PC-3 (cell line): Measurements from ENCODE around the gene SLC13A4. TPM values are rescaled to one million over a fixed set of nuclear protein-coding genes. Genes with fewer than 3 reads are reported as not detected.

Source experiments
- ATAC-seq: fragments of 200-7000 bp; cut with Tn5 transposase; 2 replicates; pipeline ENCODE4 v1.9.1; 2020; ENCODE audit warnings: mild to moderate bottlenecking, moderate library complexity
- BruUV-seq: library from RNA; stranded (reverse); fragments of 400-500 nt; replicated peaks from 2 replicates; lab custom pipeline; 2021; lab: Mats Ljungman, UMichigan
- CTCF ChIA-PET: fragments of 300-600 bp; sonication (Branson Sonifier 250); formaldehyde crosslinking; loops from one replicate; lab custom pipeline; 2022; ENCODE audit warnings: antibody characterized with exemption; lab: Charles Lee
- POLR2A ChIA-PET: fragments of 300-600 bp; sonication (Branson Sonifier 250); formaldehyde crosslinking; loops from one replicate; lab custom pipeline; 2022; ENCODE audit warnings: antibody characterized with exemption; ENCODE audit not compliant: unreplicated experiment; lab: Charles Lee
- DNase-seq: peaks from one replicate; pipeline ENCODE4 v3.0.0-alpha.2; 2015
- H2AFZ ChIP-seq: fragments of 300-600 bp; sonication (generic); 2 replicates; pipeline ENCODE4 v1.6.0; 2016; ENCODE audit warnings: antibody characterized with exemption, low read length
- H3F3A ChIP-seq: fragments of 300-600 bp; sonication (generic); one replicate; pipeline ENCODE4 v1.6.0; 2017; ENCODE audit warnings: antibody characterized with exemption, low read length, control low read depth, mild to moderate bottlenecking; ENCODE audit not compliant: unreplicated experiment
- H3K27ac ChIP-seq: fragments of 300-600 bp; sonication (generic); 2 replicates; pipeline ENCODE4 v1.5.1; 2016; ENCODE audit warnings: mild to moderate bottlenecking, low read length
- H3K27me3 ChIP-seq: fragments of 300-600 bp; sonication (generic); 2 replicates; pipeline ENCODE4 v1.6.1; 2016; ENCODE audit warnings: low read length, mixed read lengths
- H3K36me3 ChIP-seq: fragments of 300-600 bp; sonication (generic); 2 replicates; pipeline ENCODE4 v1.6.1; 2016; ENCODE audit warnings: low read depth, mixed run types, low read length, mixed read lengths
- H3K4me1 ChIP-seq: fragments of 300-600 bp; sonication (generic); 2 replicates; pipeline ENCODE4 v1.5.1; 2016; ENCODE audit warnings: low read length; ENCODE audit not compliant: insufficient read depth
- H3K4me2 ChIP-seq: fragments of 300-600 bp; sonication (generic); 2 replicates; pipeline ENCODE4 v1.6.0; 2016; ENCODE audit warnings: low read length
- H3K4me3 ChIP-seq: fragments of 300-600 bp; sonication (generic); 2 replicates; pipeline ENCODE4 v1.5.1; 2016; ENCODE audit warnings: mild to moderate bottlenecking, low read length, mixed read lengths
- H3K79me2 ChIP-seq: fragments of 300-600 bp; sonication (generic); 2 replicates; pipeline ENCODE4 v1.6.1; 2017; ENCODE audit warnings: low read length, mixed read lengths
- H3K9ac ChIP-seq: fragments of 300-600 bp; sonication (generic); 2 replicates; pipeline ENCODE4 v1.6.0; 2016; ENCODE audit warnings: mild to moderate bottlenecking, low read length
- H3K9me2 ChIP-seq: fragments of 300-600 bp; sonication (generic); replicated peaks from 2 replicates; pipeline ENCODE4 v1.6.1; 2016; ENCODE audit warnings: mixed run types, low read length, mixed read lengths
- H3K9me3 ChIP-seq: fragments of 300-600 bp; sonication (generic); 2 replicates; pipeline ENCODE4 v1.6.1; 2016; ENCODE audit warnings: low read length, mixed read lengths
- H4K20me1 ChIP-seq: fragments of 300-600 bp; sonication (generic); 2 replicates; pipeline ENCODE4 v1.6.1; 2016; ENCODE audit warnings: low read length, mixed read lengths
- EZH2 ChIP-seq: fragments of 300-600 bp; sonication (generic); IDR thresholded peaks from one replicate; pipeline ENCODE4 v1.6.1; 2017; ENCODE audit warnings: antibody characterized with exemption, mild to moderate bottlenecking, low read length; ENCODE audit not compliant: unreplicated experiment
- EZH2phosphoT487 ChIP-seq: fragments of 300-600 bp; sonication (generic); IDR thresholded peaks from 2 replicates; pipeline ENCODE4 v1.6.1; 2018; ENCODE audit warnings: mild to moderate bottlenecking, antibody characterized with exemption, low read length, borderline replicate concordance
- intact Hi-C: fragments of 100-400 bp; cut with micrococcal nuclease; formaldehyde crosslinking; loops from 2 replicates; pipeline ENCODE4 v1.9.0; 2023
- total RNA-seq: library from RNA; depleted of rRNA; stranded (reverse); fragments of >200 nt; gene quantifications from 2 replicates; pipeline ENCODE4 v1.2.3, GENCODE V29; 2014
- TF ChIP-seq, protein P1 (sequence below): fragments of 300-600 bp; sonication (generic); conservative IDR thresholded peaks from 2 replicates; pipeline ENCODE4 v1.5.1; 2017; ENCODE audit warnings: antibody characterized with exemption, low read depth, mild to moderate bottlenecking, low read length

The SLC13A4 gene
- total RNA-seq, 1 experiment from 2014 or later, result not detected

DNA sequence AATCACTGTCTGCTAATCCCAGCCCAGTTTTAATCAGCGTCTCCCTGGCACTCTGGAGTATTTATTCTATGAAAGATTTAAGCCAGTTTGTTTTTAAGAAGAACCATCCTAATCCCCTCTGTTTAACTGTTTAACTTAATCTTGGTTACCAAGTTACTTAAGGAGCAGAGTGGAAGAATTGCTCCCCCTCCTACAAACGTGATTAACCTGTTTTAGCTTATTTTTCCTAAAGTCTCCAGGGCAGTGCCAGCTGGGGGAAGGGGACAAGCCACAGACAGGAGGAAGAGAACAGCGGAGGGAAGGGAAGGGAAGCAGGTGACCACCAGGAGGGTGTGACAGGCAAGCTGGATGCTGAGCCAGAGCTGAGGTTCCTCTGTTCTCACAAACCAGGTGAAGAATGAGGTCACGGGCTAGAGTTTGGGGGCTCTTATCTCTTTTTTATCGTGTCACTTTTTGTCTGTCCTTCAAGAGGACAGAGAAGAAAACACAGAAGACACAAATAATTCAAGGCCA is 1.7 kb downstream of the SLC13A4 start:
- Histone ChIP-seq H4K20me1 (no peaks in the 10 kb centered on the region), H3K4me3 (no peak overlapping the region), H3K9me3 (no peaks in the 10 kb centered on the region), H3K27ac (no peak overlapping the region), H2AFZ (no peak overlapping the region), H3K27me3 (no peaks in the 10 kb centered on the region), H3K4me1 (0 out of 2 replicates have a peak, but pooled peaks cover 6% of the 10 kb centered on the region), H3K79me2 (no peaks in the 10 kb centered on the region), H3F3A (no peaks in the 10 kb centered on the region), H3K4me2 (no peak overlapping the region), H3K36me3 (no peaks in the 10 kb centered on the region), H3K9me2 (no peaks in the 10 kb centered on the region), H3K9ac (no peak overlapping the region)
- TF ChIP-seq EZH2, result no peak
- TF ChIP-seq, protein P1, sequence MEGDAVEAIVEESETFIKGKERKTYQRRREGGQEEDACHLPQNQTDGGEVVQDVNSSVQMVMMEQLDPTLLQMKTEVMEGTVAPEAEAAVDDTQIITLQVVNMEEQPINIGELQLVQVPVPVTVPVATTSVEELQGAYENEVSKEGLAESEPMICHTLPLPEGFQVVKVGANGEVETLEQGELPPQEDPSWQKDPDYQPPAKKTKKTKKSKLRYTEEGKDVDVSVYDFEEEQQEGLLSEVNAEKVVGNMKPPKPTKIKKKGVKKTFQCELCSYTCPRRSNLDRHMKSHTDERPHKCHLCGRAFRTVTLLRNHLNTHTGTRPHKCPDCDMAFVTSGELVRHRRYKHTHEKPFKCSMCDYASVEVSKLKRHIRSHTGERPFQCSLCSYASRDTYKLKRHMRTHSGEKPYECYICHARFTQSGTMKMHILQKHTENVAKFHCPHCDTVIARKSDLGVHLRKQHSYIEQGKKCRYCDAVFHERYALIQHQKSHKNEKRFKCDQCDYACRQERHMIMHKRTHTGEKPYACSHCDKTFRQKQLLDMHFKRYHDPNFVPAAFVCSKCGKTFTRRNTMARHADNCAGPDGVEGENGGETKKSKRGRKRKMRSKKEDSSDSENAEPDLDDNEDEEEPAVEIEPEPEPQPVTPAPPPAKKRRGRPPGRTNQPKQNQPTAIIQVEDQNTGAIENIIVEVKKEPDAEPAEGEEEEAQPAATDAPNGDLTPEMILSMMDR, result no peak
- TF ChIP-seq EZH2phosphoT487, result no peak
- peak; percentile 54 for ATAC-seq
- no peak for DNase-seq
- intact Hi-C loops, result no loop called here
- BruUV-seq, result no TSS peak
- CTCF ChIA-PET, result interaction anchor here (0.7 kb wide), 1 partner anchor 8 kb away, joined by 3 read pairs; no protein-coding TSS in a partner anchor
- POLR2A ChIA-PET, result no interaction called here

DNA sequence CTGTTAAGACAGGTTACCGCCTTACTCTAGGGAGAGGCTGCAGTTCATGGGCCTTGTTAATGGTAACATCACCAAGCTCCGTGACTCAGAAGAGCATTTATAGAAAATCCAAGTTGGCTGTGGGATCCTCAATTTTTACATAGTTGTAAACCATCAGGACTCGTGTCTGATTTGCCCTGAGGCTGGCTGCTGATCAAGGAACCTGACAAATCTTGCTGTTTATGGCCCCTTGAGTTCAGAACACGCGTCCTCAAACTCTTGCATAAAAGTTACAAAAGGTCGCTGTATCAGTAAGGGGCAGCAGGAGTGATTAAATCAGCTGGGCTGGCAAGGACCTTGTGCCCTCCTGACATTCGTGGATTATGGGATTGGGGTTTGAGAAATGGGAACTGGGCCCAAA is 4.6 kb downstream of the SLC13A4 start:
- intact Hi-C loops, result no loop called here
- Histone ChIP-seq H3K4me3 (no peak overlapping the region), H3K9me3 (no peaks in the 10 kb centered on the region), H3K79me2 (no peaks in the 10 kb centered on the region), H3F3A (no peaks in the 10 kb centered on the region), H3K27me3 (no peaks in the 10 kb centered on the region), H4K20me1 (no peaks in the 10 kb centered on the region), H3K9ac (no peak overlapping the region), H3K9me2 (no peaks in the 10 kb centered on the region), H2AFZ (no peak overlapping the region), H3K27ac (no peak overlapping the region), H3K36me3 (no peaks in the 10 kb centered on the region), H3K4me1 (0 out of 2 replicates have a peak, but pooled peaks cover 6% of the 10 kb centered on the region), H3K4me2 (no peak overlapping the region)
- DNase-seq (no peak), ATAC-seq (no peak)
- POLR2A ChIA-PET, result no interaction called here
- CTCF ChIA-PET, result no interaction called here
- BruUV-seq, result no TSS peak
- TF ChIP-seq, protein P1, result no peak
- no peak for TF ChIP-seq EZH2phosphoT487
- no peak for TF ChIP-seq EZH2

DNA sequence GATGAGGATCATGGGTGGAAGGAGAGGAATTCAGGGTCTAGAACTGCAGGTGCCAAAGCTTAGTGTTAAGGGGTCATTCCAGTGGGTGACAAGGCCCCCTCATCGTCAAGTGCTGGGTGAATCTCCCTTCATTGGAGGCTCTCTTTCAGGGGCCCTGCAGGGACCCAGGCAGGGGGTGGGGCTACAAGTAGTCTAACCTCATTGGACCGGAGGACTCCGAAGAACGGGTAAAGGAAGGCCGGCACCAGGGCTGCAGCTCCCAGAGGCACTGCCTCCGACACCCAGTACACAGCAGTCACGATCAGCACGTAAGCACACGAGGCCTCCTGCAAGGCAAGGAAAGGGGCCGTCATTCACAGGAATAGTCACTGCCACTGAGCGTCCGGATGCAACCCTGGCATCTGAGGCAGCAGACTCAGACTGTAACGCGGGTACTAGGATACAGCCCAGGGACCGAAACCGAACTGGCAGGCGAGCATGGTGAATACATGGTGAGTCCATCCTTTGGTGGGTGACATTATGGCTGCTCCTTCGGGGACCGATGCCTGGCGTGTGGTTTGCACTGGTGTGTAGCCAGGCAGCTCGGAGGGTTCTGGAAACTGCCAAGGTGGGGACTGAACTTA is 6.7 kb downstream of the SLC13A4 start:
- no peak overlapping the region for H2AFZ ChIP-seq
- no peaks in the 10 kb centered on the region for H3F3A ChIP-seq
- ChIA-PET POLR2A (no interaction called here), CTCF (no interaction called here)
- no peaks in the 10 kb centered on the region for H3K27me3 ChIP-seq
- no peak for TF ChIP-seq EZH2
- H3K79me2 ChIP-seq, result no peaks in the 10 kb centered on the region
- ATAC-seq (no peak), DNase-seq (no peak)
- intact Hi-C loops, result no loop called here
- no peak overlapping the region for H3K27ac ChIP-seq
- H3K9me3 ChIP-seq, result no peaks in the 10 kb centered on the region
- H3K9me2 ChIP-seq, result no peaks in the 10 kb centered on the region
- no peak overlapping the region for H3K4me3 ChIP-seq
- H3K4me1 ChIP-seq, result peaks cover 12% of the 10 kb centered on the region; the same call in 1 of the 2 replicates
- no peak overlapping the region for H3K4me2 ChIP-seq
- no peak overlapping the region for H3K9ac ChIP-seq
- H4K20me1 ChIP-seq, result no peaks in the 10 kb centered on the region
- BruUV-seq, result no TSS peak
- no peaks in the 10 kb centered on the region for H3K36me3 ChIP-seq
